GM12865 (cell line): ENCODE measurements around the gene PNO1.

ENCODE experiments used
- DNase-seq: peaks from one replicate; pipeline ENCODE4 v3.0.0; 2010; ENCODE audit warnings: low read depth
- H3K4me3 ChIP-seq: 2 replicates; pipeline ENCODE4 v1.5.1; 2011; ENCODE audit warnings: mild to moderate bottlenecking, low read depth, low read length, control low read depth
- TF ChIP-seq, protein P1 (sequence below): IDR thresholded peaks from 2 replicates; pipeline ENCODE4 v1.5.1; 2011; ENCODE audit warnings: low read length, control low read depth, low read depth, inconsistent platforms; ENCODE audit not compliant: insufficient read depth; ENCODE audit errors: missing control alignments

The PNO1 gene

DNA sequence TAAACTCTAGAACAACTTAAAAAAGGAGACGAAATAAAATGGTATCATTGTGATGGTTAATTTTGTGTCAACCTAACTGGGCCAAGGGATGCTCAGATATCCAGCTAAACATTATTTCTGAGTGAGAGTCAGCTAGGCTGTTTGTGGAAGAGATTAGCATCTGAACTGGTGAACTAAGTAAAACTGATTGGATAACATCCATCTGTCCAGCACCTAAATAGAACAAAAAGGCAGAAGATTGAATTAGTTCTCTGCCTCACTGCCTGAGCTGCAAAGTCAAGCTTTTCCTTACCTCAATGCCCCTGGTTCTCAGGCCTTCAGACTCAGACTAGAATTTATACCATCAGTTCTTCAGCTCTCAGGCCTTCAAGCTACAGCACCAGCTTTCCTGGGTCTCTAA is 64.6 kb downstream of the PNO1 start:
- DNase-seq, result no peak
- no peak overlapping the region for H3K4me3 ChIP-seq
- TF ChIP-seq, protein P1, sequence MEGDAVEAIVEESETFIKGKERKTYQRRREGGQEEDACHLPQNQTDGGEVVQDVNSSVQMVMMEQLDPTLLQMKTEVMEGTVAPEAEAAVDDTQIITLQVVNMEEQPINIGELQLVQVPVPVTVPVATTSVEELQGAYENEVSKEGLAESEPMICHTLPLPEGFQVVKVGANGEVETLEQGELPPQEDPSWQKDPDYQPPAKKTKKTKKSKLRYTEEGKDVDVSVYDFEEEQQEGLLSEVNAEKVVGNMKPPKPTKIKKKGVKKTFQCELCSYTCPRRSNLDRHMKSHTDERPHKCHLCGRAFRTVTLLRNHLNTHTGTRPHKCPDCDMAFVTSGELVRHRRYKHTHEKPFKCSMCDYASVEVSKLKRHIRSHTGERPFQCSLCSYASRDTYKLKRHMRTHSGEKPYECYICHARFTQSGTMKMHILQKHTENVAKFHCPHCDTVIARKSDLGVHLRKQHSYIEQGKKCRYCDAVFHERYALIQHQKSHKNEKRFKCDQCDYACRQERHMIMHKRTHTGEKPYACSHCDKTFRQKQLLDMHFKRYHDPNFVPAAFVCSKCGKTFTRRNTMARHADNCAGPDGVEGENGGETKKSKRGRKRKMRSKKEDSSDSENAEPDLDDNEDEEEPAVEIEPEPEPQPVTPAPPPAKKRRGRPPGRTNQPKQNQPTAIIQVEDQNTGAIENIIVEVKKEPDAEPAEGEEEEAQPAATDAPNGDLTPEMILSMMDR, result no peak

DNA sequence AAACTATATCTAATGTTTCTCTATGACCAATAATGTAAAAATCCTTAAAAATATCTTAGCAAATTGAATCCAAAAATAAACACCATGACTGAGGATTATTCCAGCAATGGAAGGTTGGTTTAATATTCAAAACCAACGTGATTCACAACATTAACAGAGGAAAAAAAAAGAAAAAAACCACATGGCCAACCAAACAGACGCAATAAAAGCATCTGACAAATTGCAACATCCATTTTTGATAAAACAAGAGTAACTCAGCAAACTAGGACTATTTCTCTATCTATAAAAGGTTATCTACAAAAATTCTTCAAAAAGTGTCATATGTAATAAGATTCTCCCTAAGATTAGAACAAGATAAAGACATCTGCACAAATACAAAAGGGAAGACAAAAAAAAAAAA is 65.7 kb downstream of the PNO1 start:
- no peak for DNase-seq
- TF ChIP-seq, protein P1, result no peak

GRCh38 chr2:68225119-68225632 is 67.5 kb downstream of the PNO1 start:
- no peak overlapping the region for H3K4me3 ChIP-seq
- DNase-seq, result peak; percentile 61
- TF ChIP-seq, protein P1, result peak; percentile 27

More for the DNA sequence above, 65.7 kb downstream of the PNO1 start:
- H3K4me3 ChIP-seq, result no peak overlapping the region
